Kidney capillary endothelial cell (primary cell): ENCODE results near the gene CREB3L4.

Source experiments
- DNase-seq: peaks from one replicate; pipeline ENCODE4 v3.0.0-alpha.2; 2018; ENCODE audit warnings: low spot score

Gene CREB3L4

DNA sequence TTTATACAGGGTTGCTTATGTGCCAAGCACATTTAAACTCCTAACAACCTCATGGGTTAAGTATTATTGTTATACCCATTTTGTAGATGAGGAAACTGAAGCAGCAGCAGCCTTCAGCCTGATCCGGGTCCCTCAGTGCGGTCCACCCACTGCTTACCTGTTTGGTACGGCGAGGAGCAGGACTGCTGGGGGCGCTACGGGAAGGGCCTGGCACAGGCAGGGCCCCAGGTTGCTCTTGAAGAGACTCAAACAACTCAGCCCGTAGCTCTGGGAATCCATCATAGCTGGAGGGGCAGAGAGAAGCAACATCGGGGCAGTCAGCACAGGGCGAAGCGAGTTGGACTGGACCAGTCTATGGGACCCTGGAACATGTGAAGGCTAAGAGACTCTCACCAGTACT, 30.4 kb upstream of the CREB3L4 start:
- no peak for DNase-seq

DNA sequence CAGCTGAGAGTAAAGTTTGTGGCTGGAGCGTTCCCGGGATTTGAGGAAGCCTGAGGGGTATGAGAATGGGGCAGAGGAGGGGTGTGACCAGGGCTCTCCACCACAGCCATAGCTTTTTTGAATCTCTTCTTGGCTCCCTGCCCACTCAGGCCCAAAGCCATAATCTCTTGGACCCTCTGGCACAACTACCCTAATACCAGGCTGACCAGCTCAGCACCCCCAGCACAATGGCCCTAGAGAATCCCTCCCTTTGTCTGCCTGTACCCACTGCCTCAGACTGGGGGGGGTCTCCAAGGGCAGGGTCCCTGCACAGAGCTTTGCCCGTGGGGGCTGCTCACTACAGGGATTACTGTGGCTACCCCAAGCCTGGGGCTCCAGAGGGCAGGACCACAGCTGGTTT, 28.7 kb upstream of the CREB3L4 start:
- DNase-seq: no peak

DNA sequence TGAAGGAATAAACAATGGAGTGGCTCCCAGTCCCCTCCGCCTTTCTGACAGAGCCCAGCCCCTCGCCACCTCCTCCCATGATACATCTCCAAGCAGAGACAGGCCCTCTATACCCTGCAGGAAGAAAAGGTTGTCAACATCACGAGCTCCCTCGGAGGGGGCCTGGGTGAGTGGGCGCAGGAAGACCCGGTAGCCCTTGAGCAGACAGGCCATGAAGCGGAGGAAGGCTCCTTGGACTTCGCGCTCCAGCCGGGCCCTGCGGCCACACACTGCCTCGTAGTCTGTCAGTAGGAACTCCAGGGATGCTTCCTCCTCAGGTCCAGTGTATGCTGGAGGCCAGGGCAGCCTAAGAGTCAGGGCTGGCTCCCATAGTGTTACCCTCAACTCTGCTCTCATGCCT, 28.2 kb upstream of the CREB3L4 start:
- no peak for DNase-seq

DNA sequence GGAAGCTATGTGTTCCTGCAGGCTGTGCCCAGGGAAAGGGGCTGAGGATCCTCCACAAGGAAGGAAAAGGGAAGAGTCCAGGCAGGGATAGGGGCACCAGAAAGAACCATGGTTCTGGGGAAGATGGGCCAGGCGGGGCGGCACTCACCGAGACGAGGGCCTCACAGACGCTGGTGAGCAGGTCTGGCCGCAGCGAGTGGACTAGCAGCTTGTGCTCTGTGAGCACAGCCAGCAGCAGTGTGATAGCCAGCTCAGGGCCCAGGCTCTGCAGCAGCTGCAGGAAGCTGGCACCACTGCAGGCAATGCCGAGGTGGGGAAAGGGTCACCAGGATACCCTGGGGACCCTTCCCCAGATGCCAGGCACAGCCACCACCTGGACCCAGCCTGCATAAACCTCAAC, 26.9 kb upstream of the CREB3L4 start:
- DNase-seq: no peak

DNA sequence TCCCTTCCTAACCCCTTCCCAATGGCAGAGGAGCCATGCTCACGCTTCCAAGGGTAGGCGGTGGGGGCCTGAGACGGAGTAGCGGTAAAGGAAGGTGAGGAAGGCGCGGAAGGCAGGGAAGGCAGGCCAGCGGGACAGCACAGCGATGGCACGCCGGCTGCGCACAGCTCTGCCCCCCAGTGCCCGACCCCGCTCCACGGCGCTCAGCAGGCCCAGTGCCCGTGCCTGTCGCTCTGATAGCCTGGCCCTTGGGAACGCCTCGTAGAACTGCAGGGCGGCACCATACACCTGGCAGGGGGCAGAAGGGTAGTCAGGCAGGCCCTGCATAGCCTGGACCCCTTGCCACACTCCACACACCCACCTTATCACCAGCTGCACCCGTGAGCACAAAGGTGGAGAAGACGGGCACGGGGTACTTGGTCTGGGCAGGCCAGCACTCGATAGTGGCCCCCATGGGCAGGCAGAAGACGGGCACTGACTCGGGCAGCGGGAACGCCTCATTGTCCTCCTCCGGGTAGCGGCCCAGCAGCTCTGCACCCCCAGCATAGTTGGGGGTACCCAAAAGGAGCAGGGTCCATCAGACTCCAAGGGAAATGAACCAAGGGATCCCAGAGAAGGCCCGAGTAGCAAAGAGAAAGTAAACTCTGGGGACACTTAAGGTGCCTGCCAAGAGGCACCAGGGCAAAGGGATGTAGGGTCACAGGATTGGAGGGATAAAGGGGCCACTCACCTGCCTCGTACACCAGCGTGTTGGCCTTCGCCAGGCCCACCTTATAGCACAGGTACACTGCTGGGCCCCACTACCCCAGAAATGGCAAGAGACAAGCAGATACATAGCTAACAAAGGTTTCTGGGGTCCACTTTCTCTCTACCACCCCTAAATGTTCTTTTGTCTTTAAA, 25.6 kb upstream of the CREB3L4 start:
- no peak for DNase-seq

DNA sequence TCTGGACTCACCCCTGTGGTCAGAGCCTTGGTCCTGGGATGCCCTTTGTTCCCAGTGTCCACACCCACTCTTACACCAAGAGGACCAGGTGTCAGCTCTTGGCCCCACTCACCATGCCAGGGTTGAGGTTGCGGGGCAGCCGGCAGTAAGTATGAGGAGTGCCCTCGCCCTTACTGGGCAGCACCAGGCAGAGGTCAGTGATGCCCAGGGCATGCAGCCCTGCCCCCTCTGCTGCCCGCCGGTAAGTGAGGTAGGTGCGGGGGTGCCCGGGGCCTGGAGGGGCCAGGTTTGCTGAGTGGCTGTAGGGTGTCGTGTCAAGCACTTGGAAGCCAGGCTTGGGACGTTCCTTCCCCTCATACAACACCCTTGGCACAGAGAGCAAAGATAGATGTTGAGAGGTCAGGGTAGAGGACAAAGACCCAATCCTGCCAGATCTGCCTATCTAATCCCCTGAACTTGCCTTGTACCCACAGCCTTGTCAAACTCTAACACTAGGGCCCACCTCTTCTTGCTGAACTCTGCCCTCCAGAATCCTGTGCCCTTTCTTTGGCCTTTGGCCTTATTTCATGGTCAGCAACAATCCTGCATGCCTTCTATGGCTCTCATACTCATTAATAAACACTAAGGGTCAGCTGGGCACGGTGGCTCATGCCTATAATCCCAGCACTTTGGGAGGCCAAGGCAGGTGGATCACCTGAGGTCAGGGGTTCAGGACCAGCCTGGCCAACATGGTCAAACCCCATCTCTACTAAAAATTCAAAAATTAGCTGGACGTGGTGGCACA, 24.7 kb upstream of the CREB3L4 start:
- no peak for DNase-seq

DNA sequence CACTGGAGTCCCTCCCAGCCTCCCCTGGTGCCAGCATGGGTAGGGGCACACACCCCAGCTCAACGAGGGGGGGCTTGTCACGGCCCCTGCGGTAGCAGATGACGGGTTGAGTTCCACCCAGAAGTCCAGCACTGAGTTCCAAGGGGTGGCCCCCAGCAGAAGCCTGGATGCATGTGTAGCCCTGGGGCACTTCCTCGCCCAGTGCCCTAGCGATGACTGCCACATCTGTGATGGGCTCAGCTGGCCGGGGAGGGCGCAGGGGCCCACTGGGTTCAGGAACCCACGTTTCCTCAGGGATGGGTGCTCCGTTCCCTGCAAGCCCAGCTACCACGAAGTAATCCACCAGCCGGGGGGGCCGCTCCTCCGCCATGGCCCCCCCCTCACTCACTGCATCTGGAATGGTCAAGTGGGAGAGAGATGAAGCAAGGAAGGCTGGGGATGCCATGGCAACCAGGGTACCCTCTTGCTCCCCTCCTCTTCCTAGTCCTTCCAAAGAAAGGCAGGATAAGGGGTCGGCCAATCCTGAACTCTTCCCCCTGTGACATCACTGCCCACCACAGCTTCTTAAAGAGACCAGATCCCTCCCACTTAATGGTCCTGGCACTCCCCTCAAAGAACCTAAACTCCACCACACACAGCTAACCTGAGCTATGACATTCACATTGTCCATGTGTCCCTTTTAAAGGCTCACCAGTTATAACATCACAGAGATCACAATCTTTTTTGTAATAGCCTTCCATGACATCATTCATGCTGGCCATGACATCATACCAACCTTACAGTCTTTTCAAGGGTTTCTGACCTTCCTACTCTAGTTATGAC, 23.5 kb upstream of the CREB3L4 start:
- no peak for DNase-seq

DNA sequence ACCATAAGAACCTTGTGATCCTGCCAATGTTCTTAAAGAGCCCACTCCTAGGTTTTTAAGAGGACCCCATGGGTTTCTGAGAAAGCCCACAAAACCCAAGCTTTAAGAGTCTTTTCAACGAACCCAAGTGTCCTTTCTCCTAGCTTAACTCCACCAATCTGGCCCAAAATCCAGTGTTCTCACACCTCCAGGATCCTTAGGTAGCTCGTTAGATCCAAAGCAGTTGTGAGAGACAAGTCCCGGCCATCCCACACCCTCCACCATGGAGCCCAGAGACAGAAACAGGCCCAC, 22.9 kb upstream of the CREB3L4 start:
- DNase-seq: no peak

DNA sequence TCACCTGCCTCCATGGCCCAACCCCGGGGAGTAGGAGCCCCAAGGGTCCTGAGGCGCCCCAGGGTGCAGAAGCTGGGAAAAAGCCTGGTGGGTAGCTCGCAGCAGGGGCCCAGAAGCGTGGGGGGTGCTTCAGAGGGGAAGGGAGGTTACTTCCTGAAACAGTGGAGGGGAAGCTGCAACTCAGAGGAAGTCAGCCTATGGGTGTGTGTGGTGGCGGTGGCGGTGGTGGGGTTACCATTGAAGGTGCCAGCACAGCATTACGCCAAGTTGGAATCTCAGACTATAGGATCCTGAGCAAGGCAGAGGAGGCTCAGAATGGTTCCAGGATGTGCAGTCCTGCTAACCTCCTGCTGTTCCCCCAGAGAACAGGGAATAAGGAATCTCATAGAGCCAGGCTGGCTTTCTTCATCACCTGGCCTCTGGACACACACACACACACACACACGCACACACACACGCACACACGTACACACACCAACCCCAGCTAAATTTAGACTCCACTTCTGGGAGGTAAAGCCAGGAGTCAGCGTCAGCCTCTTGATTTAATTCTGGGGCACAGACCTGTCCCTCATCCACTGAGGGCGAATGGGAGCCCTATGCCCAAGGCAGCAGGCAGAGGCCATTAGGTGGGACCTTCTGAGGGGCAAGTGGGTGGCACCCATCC, 22.4 kb upstream of the CREB3L4 start:
- DNase-seq: no peak

DNA sequence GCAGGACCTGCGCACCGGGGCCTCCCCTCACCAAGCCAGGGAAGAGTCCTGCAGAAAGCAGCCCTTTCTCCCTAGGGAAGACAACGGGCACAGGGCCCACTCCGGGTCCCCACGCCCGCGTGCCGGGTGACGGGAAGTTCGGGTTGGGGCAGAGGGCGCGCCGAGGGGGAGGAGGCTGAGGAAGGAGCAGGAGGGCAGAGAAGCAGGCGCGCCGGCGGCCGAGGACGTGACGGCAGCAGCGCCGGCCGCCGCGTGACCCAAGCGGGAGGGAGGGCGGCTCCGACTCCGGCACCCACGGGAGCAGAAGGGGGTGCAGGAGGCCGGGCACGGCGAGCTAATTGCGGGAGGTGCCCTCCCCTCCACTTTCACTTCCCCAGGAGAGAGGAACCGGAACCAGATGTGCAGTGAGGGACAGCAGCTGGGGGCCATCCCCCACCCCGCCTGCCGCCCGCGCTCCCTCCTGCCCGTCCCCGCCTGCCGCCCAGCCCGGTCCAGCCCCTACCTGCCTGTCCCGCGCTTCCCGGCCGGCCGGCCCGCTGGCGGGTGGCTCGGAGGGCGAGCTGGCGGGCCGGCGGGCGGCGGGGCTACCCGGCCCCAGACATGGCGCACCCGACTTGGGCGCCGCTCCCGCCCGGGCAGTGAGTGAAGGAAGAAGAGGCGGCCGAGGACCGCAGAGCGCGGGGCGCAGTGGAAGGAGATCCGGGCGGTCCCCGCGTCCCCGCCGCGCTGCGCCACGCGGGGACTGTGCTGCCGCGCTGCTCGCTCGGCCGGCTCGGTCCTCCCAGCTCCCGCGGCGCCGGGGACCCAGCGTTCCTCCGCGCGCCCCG, 21.7 kb upstream of the CREB3L4 start:
- DNase-seq: no peak

DNA sequence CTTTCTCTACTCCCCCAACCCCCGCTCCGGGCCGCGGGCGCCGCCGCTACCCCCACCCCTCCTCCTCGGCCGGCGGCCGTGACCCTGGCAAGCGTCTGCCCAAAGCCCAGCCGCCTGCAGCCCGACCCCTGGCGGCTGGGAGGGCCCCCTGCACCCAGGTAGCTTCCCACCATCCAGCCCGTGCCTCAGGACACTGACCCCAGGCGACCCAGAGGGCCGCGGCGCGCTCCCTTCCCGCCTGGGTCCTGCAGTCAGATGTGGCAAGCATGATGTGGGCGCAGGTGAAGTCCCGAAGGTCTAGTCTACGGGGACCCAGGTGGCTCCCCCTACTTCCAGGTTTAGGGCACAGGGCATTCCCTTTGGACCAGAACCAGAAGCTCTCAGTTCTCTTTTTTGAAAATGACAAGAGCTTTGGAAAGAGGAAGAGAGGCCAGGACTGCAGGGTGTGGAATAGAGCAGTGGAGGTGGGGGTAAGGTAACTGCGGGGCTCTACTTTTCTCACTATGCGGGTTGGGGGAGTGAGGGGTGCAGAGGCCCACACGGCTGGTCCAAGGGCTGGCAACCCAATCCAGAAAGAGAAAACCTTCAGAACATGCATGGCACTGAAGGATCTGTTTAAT, 21.0 kb upstream of the CREB3L4 start, which contains the start of gene DENND4B:
Gene DENND4B (minus strand): TSS at position 97 of the 620 bp plus-strand sequence. CDS start 2,344 bp downstream, outside the sequence.
- peak; percentile 70 for DNase-seq

DNA sequence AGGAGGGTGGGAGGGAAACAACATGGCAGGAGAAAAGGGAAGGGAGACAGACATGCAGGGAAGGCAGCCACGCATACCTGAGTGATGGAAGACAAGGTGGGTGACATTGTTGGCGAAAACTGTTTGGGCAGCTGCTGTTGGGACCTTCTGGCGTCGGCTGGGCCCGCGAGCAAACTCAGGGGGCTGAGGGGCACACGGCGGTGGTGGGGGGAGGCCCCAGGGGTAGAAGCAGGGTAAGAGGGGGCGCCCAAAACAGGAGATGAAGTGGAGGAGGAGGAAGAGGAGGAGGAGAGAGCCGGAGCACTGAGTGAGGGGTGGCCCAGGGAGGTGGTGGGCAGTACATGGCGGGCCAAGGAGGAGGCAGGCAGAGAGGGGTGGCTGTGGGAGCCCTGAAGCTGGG, 16.5 kb upstream of the CREB3L4 start:
- DNase-seq: no peak

DNA sequence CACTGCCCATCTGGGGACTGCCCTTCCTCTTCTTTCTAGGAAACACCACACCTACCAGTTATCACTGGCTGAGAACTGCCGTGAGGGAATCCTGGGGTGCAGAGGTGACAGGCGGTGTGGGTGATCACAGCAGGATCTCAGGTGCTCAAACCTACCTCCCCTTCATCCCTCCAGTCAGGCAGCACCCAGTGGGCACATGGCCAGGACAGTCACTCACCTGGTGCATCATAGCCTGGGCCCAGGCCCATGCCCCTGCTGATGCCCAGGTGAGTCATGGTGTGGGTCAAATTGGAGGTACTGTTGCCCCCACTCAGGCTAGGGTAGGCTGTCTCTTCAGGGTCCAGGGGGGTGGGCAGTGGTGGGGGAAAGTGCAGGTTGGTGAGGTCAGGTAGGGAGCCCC, 15.9 kb upstream of the CREB3L4 start:
- DNase-seq: no peak

DNA sequence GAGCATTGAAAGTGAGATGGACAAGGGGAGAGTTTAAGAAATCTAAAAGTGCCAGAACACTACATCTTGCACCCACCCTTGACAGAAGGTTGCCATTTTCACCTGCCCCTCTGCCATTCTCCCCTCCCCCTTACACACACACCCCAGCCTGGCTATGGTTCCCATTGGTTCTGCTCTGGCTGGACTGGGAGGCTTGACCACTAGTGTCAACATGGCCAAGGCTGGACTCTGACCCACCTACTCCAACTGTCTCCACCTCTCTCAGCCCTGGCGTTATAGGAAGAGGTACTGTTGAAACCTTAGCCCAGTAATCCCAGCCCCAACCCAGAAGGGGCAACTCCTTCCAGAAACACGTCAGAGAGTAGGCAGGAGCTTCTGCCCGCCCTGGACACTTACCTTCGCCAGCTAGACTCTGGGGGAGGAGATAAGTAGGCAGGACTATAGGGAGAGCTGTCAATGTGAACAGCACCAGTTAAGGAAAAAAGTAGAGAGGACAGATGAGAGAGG, 13.8 kb upstream of the CREB3L4 start:
- no peak for DNase-seq

DNA sequence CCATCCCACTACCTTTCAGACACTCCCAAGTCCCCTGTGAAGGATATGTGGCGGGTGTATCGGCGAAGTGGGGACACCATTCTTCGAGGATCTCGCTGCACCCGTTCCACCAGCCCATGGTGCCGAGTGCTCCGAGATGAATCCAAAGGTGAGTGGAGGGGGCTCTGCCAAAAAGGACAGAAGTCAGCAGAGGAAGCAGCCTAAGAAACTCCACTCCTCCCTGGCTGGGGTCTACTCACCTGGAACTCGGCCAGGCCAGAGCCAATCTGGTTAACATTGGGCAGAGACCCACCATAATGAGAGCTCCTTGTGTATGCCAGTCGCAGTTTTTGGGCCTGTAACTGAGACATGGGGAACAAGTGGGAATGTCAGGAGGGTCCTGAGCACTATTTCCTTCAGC, 12.9 kb upstream of the CREB3L4 start:
- DNase-seq: no peak

DNA sequence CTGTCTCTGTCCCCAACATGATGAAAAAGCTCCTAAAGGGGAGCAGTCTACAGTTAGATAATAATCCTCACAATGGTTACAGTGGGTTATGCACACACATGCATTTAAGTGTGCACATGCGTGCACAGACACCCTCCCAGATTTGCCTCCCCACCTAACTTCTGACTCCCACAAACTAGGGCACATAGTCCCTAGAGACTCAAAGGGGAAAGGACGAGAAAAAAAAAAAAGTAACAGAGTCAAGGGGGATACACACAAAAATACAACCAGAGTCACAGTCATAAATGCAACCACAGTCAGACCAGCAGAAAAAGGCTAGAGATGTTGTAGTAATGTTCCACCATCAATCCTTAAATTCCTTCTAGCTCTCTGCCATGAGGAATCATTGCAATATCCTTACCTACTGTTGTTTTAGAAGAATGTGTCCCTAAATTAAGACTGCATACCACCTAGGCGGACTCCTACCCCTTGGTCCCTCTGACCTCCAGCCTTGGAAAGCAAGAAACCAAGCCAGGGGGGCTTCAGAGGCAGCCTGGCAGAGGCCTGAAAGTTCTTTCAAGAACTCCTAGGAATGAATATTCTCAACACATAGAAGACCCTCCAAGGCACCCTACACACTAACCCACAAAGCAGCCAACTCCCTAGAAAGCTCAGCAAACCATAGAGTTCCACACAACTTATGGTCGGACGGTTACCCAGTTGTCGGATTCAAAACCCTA, 10.5 kb upstream of the CREB3L4 start:
- no peak for DNase-seq

DNA sequence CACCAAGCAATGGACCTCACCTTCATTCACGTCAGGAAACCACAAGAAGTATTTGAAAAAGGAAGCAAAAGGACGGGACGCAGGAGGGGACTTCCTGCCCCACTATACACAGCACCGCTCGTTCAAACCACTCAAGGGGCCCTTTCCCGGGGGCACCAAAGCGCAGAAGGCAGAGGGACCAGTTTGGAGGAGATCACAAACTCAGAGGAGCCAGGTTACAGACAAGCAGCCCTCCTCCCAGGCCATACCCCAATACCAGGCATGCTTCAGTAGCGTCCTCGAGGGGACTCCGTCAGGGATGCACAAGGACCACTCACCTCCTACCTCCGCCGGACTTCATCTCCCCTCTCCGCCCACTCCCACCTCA, 10.0 kb upstream of the CREB3L4 start:
- no peak for DNase-seq

DNA sequence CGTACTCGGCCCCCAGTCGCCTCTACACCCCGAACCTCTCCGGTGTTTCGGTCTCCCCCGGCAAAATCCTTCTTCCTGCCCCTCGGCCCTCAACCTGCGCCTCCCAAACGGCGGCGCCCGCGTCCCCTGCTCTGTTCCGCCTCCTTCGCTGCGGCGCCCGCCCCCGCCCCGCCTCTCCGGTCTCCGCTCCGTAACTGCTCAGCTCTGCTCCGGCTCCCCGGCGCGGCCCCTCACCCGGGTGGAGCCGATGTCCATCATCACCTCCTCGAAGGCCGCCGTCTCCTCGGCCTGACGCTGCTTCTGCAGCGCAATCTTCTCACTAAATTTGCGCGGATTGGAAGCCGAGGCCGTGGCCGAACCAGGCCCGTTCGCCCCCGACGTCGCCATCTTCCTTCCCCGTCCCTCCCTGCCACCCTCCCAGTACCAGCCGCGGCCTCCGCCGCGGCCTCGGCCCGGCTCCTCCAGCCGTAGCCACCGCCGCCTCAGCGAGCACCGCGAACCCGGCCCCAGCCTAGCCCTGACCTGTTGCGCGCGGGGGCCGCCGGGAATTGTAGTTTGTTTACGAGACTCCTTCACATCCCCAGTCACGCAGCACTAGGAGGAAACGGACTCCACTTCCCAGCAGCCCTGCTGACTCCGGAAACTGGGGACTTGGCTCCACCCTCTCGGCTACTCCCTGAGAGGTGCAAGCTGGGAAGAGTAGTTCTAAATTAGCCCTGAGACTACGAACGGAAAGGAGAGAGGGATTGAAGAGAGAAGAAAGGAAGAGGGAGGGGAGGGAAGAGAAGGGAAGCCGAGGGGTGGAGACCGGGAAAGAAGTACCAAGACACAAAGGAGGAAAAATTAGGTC, 9.4 kb upstream of the CREB3L4 start, which contains the start of gene CRTC2:
Gene CRTC2 (minus strand): TSS at position 502 of the 850 bp plus-strand sequence. CDS start 115 bp downstream, at position 387.
- peak; percentile 95 for DNase-seq

DNA sequence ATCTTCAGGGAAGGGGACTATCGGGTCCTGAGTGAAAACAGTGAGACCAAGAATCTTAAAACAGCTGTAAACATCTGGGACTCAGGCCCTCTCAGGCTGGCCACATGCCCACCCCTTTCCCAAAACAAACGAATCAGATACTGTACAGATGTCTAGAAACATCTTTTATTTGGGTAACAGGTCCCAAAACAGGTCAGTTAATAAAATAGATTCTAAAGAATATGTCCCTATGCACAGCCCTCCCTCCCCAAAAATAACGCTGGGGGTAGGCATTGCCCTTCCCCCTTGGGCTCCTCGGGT, 8.8 kb upstream of the CREB3L4 start:
- DNase-seq: no peak
